GM12878 (cell line): ENCODE measurements around the gene HINFP. TPM values are rescaled to one million over a fixed set of nuclear protein-coding genes. Genes with fewer than 3 reads are reported as not detected.

Experiments used
- ATAC-seq: fragments of 200-7000 bp; cut with Tn5 transposase; 3 replicates; pipeline ENCODE4 v1.9.1; 2020; ENCODE audit warnings: mild to moderate bottlenecking, moderate library complexity
- BruUV-seq: library from RNA; stranded (reverse); fragments of 400-500 nt; replicated peaks from 2 replicates; lab custom pipeline; 2021; lab: Mats Ljungman, UMichigan
- CTCF ChIA-PET: fragments of 300-600 bp; sonication (Branson Sonifier 250); formaldehyde crosslinking; extraction: SDS; loops from one replicate; lab custom pipeline; 2021; ENCODE audit warnings: inconsistent platforms; lab: Yijun Ruan, JAX
- POLR2A ChIA-PET: fragments of 350-600 bp; formaldehyde crosslinking; extraction: SDS; loops from one replicate; lab custom pipeline; 2021; ENCODE audit warnings: inconsistent platforms; lab: Charles Lee
- RAD21 ChIA-PET: fragments of 300-600 bp; sonication (Branson Sonifier 250); formaldehyde crosslinking; loops from one replicate; lab custom pipeline; 2023; ENCODE audit warnings: antibody characterized with exemption; ENCODE audit not compliant: unreplicated experiment; lab: Charles Lee
- SMC1A ChIA-PET: fragments of 300-600 bp; sonication (Branson Sonifier 250); formaldehyde crosslinking; loops from one replicate; lab custom pipeline; 2023; ENCODE audit not compliant: unreplicated experiment, uncharacterized antibody; lab: Charles Lee
- DNase-seq: peaks from one replicate; pipeline ENCODE4 v3.0.0-alpha.2; 2011; ENCODE audit warnings: low read depth, low spot score
- FAIRE-seq: peaks from 3 replicates; lab custom pipeline; 2011; peaks lifted over from hg19 to GRCh38; lab: Jason Lieb, UNC
- H2AFZ ChIP-seq: 2 replicates; pipeline ENCODE4 v1.6.0; 2011; ENCODE audit warnings: low read depth, low read length, control low read depth; ENCODE audit not compliant: control insufficient read depth
- H3K27ac ChIP-seq: 2 replicates; pipeline ENCODE4 v1.5.1; 2011; ENCODE audit warnings: control low read depth; ENCODE audit not compliant: control insufficient read depth, insufficient read depth
- H3K27me3 ChIP-seq, 2 experiments: replicated peaks in 1 of 2; 2 replicates each; pipeline versions ENCODE4 v1.6.0 to v1.6.1; 2011; ENCODE audit warnings: low read length in 1 of 2; ENCODE audit not compliant: control insufficient read depth in 2 of 2, insufficient read depth in 2 of 2
- H3K36me3 ChIP-seq, 2 experiments: 2 replicates each; pipeline ENCODE4 v1.5.1; 2011; ENCODE audit warnings: low read length in 1 of 2; ENCODE audit not compliant: control insufficient read depth in 2 of 2, insufficient read depth in 2 of 2
- H3K4me1 ChIP-seq: 2 replicates; pipeline ENCODE4 v1.6.1; 2011; ENCODE audit warnings: mild to moderate bottlenecking, low read length, moderate library complexity, mixed read lengths; ENCODE audit not compliant: control insufficient read depth, insufficient read depth
- H3K4me2 ChIP-seq: 2 replicates; pipeline ENCODE4 v1.6.0; 2011; ENCODE audit warnings: control low read depth; ENCODE audit not compliant: control insufficient read depth, insufficient read depth
- H3K4me3 ChIP-seq: fragments of 200-600 bp; sonication (generic); 2 replicates; pipeline ENCODE4 v1.5.1; 2016
- H3K79me2 ChIP-seq: 2 replicates; pipeline ENCODE4 v1.6.0; 2011; ENCODE audit warnings: low read length; ENCODE audit not compliant: control insufficient read depth, insufficient read depth
- H3K9ac ChIP-seq: 2 replicates; pipeline ENCODE4 v1.8.0; 2011; ENCODE audit warnings: low read length, control low read depth, mixed read lengths; ENCODE audit not compliant: control insufficient read depth, insufficient read depth
- H3K9me3 ChIP-seq: replicated peaks from 3 replicates; pipeline ENCODE4 v1.5.1; 2011; ENCODE audit warnings: mild to moderate bottlenecking, low read length; ENCODE audit not compliant: control insufficient read depth, insufficient read depth
- H4K20me1 ChIP-seq: 2 replicates; pipeline ENCODE4 v1.6.0; 2011; ENCODE audit not compliant: control insufficient read depth, insufficient read depth
- BCLAF1 ChIP-seq: fragments of 450-650 bp; IDR thresholded peaks from 2 replicates; pipeline ENCODE4 v1.6.1; 2017; ENCODE audit warnings: antibody characterized with exemption, mild to moderate bottlenecking, moderate library complexity
- EGR1 ChIP-seq, 2 experiments: IDR thresholded peaks; 1 replicate in 1 of 2; 2 replicates in 1 of 2; pipeline ENCODE4 v1.6.1; 2011 to 2012; ENCODE audit warnings: low read depth in 2 of 2, low read length in 2 of 2, borderline replicate concordance in 1 of 2, mild to moderate bottlenecking in 1 of 2, moderate library complexity in 1 of 2
- HDAC2 ChIP-seq: fragments of 200-600 bp; sonication (generic); IDR thresholded peaks from 2 replicates; pipeline ENCODE4 v1.6.1; 2017
- HDAC6 ChIP-seq: fragments of 200-600 bp; sonication (generic); IDR thresholded peaks from one replicate; pipeline ENCODE4 v1.8.0; 2017; ENCODE audit warnings: antibody characterized with exemption; ENCODE audit not compliant: unreplicated experiment
- LARP7 ChIP-seq: fragments of 450-650 bp; IDR thresholded peaks from 2 replicates; pipeline ENCODE4 v1.6.1; 2017; ENCODE audit warnings: mild to moderate bottlenecking
- MLLT1 ChIP-seq: fragments of 450-650 bp; IDR thresholded peaks from 2 replicates; pipeline ENCODE4 v1.6.1; 2016; ENCODE audit warnings: mild to moderate bottlenecking
- RCOR1 ChIP-seq: conservative IDR thresholded peaks from 2 replicates; pipeline ENCODE4 v1.6.1; 2012; ENCODE audit warnings: low read depth, low read length, improper control_type of control experiment
- SMARCA5 ChIP-seq: fragments of 450-650 bp; IDR thresholded peaks from 2 replicates; pipeline ENCODE4 v1.6.1; 2017; ENCODE audit warnings: mild to moderate bottlenecking
- SUPT20H ChIP-seq: IDR thresholded peaks from 2 replicates; pipeline ENCODE4 v1.6.1; 2011; ENCODE audit warnings: low read depth, mild to moderate bottlenecking, low read length, moderate library complexity, borderline replicate concordance; ENCODE audit not compliant: control insufficient read depth
- ZSCAN29 ChIP-seq: fragments of 450-650 bp; IDR thresholded peaks from 2 replicates; pipeline ENCODE4 v1.6.1; 2017; ENCODE audit warnings: mild to moderate bottlenecking, moderate library complexity
- WGBS: methylation state at CpG from one replicate; pipeline ENCODE4 v1.1.6; 2016; ENCODE audit warnings: low lambda C conversion rate; ENCODE audit not compliant: insufficient replicate concordance, insufficient coverage; ENCODE audit errors: missing lambda C conversion rate; 5-methylcytosine and 5-hydroxymethylcytosine counted together
- in situ Hi-C: fragments of 300-500 bp; cut with MboI; formaldehyde crosslinking; loops from 9 replicates; pipeline ENCODE4 v1.14.3; 2018; ENCODE audit warnings: mixed read lengths
- intact Hi-C: fragments of 100-400 bp; cut with micrococcal nuclease; formaldehyde crosslinking; loops from one replicate; pipeline ENCODE4 v1.14.2; 2022; ENCODE audit not compliant: unreplicated experiment
- polyA plus RNA-seq, 11 experiments: library from polyadenylated mRNA; depleted of rRNA in 4 of 11; unstranded in 6 of 11; stranded (reverse) in 5 of 11; fragments of >200 nt; fragmentation: Nextera tagmentation in 4 of 11; fragmentation: Illumina TruSeq in 1 of 11; extraction: Ambion mirVana in 4 of 11; extraction: Trizol in 1 of 11; gene quantifications; 1 replicate in 1 of 11; 2 replicates in 10 of 11; pipeline versions ENCODE4 v1.2.1 to v1.2.3, GENCODE V29; 2011 to 2016; ENCODE audit warnings: inconsistent platforms in 2 of 11, missing spikeins in 2 of 11, low read depth in 1 of 11
- total RNA-seq, 4 experiments: library from RNA; depleted of rRNA in 3 of 4; stranded (reverse); fragments of >200 nt in 3 of 4; fragmentation: Illumina TruSeq in 1 of 4; extraction: Trizol in 1 of 4; gene quantifications; 2 replicates each; pipeline versions ENCODE4 v1.2.1 to v1.2.3, GENCODE V29; 2013 to 2021
- TF ChIP-seq, protein P1 (sequence below): IDR thresholded peaks from 2 replicates; pipeline ENCODE4 v1.6.1; 2012; ENCODE audit warnings: low read depth, low read length, improper control_type of control experiment

Gene HINFP
- total and polyA plus RNA-seq, 10 of the 15 experiments (the other 5 are each of a cell fraction or from before 2014, with no cell fraction given) = 13.1 to 26.3 (median 18.6) TPM

DNA sequence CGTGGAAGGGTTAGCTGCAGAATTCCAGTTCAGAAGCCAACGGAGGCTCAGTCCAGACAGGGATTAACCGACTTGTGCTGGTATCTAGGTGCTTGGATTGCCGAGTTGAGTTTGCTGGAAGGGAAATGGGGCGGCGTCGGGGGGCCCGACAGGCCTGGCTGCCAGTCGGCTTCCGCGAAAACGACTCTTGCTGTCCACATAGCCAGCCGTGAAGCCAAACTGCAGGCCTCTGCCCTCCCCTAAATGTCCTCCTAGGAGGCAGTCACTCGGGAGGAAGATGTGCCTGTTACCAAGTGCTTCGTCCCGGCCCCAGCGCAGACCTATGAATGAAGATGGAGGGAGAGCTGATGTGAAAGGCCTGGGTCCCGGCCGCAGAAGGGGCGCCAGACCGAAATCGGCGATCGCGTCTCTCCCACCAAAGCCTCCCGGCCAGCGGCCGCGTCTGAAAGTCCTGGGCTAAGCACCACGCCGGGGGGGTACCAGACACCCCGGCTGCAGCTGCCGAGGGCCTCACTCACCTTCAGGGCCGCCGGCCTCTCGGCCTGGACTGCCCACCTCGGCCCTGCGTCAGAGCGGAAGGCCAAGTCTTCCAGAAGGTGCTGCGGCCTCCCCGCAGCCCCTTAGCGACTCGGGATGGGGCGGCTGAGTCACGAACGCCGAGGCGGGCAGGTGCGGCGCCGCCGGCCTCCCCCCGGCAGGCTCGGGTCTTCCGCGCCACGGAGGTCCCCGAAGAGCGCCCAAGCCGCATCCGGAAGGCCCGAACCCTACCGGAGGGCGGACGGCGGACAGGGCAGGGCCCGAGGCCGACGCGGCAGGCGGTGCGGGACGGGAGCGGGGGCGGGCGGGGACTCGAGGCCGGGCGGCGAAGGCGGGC, 27.2 kb upstream of the HINFP start:
- SMC1A ChIA-PET = interaction anchor here (1.2 to 1.8 kb wide), 3 partner anchors 13 to 102 kb away, joined by 3 to 6 read pairs (median 3); partner anchors contain the start of genes C2CD2L and HINFP
- POLR2A ChIA-PET = interaction anchor here (0.5 to 6.8 kb wide), 9 partner anchors 8 to 424 kb away, joined by 3 to 69 read pairs (median 3); partner anchors contain the start of genes C2CD2L, DPAGT1, HMBS and VPS11
- no peaks in the 10 kb centered on the region for H3K27me3 ChIP-seq
- peak overlapping the region; percentile 88 for H3K9ac ChIP-seq
- FAIRE-seq (no peak), ATAC-seq (peak; percentile 21), DNase-seq (no peak)
- RAD21 ChIA-PET = interaction anchor here (0.9 to 1.4 kb wide), 5 partner anchors 13 to 244 kb away, joined by 3 to 5 read pairs (median 3); partner anchors contain the start of genes C2CD2L, HINFP and VPS11
- H3K79me2 ChIP-seq = peaks cover 33% of the 10 kb centered on the region
- peak overlapping the region; percentile 60 for H3K27ac ChIP-seq
- H2AFZ ChIP-seq = no peak overlapping the region; the same call in 1 of the 2 replicates
- WGBS = under 1% methylated on average over 64 of the region's 81 CpGs
- in situ Hi-C loops = no loop called here
- BruUV-seq = no TSS peak
- no peaks in the 10 kb centered on the region for H3K9me3 ChIP-seq
- peak overlapping the region; percentile 90 for H3K4me2 ChIP-seq
- H4K20me1 ChIP-seq = no peaks in the 10 kb centered on the region
- peak overlapping the region; percentile 83 for H3K4me3 ChIP-seq
- H3K36me3 ChIP-seq = peaks cover 14 to 16% of the 10 kb centered on the region in 2 experiments
- CTCF ChIA-PET = interaction anchor here (0.8 to 2.4 kb wide), 11 partner anchors 8 to 231 kb away, joined by 3 to 11 read pairs (median 3); partner anchors contain the start of genes C2CD2L, HINFP, HMBS and VPS11
- intact Hi-C loops = loop anchor here (2.0 kb wide), 2 partner anchors 37 to 229 kb away; partner anchors contain the start of gene HYOU1
- peaks cover 21% of the 10 kb centered on the region for H3K4me1 ChIP-seq
- peak; percentile 48 for TF ChIP-seq LARP7
- TF ChIP-seq HDAC6 = peak; percentile 43
- peak; percentile 57; the same call in 1 of the 2 replicates for TF ChIP-seq BCLAF1
- TF ChIP-seq, protein P1, sequence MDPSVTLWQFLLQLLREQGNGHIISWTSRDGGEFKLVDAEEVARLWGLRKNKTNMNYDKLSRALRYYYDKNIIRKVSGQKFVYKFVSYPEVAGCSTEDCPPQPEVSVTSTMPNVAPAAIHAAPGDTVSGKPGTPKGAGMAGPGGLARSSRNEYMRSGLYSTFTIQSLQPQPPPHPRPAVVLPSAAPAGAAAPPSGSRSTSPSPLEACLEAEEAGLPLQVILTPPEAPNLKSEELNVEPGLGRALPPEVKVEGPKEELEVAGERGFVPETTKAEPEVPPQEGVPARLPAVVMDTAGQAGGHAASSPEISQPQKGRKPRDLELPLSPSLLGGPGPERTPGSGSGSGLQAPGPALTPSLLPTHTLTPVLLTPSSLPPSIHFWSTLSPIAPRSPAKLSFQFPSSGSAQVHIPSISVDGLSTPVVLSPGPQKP = no peak
- peak in 1 of 2 experiments; percentile 58; a peak in 1 of 3 replicates for TF ChIP-seq EGR1 (IDR thresholded peaks at IDR 0.05; ENCODE audit: borderline replicate concordance in 1 of 2, low read depth in 2 of 2, low read length in 2 of 2)
- no peak for TF ChIP-seq RCOR1
- TF ChIP-seq HDAC2 = no peak
- no peak for TF ChIP-seq SUPT20H
- TF ChIP-seq MLLT1 = peak; percentile 26; the same call in 1 of the 2 replicates
- TF ChIP-seq ZSCAN29 = no peak
- TF ChIP-seq SMARCA5 = 0 out of 2 replicates have a peak, but pooled peaks have one; percentile 5
